ENCODE results near the gene PRKN.

The PRKN gene

DNA sequence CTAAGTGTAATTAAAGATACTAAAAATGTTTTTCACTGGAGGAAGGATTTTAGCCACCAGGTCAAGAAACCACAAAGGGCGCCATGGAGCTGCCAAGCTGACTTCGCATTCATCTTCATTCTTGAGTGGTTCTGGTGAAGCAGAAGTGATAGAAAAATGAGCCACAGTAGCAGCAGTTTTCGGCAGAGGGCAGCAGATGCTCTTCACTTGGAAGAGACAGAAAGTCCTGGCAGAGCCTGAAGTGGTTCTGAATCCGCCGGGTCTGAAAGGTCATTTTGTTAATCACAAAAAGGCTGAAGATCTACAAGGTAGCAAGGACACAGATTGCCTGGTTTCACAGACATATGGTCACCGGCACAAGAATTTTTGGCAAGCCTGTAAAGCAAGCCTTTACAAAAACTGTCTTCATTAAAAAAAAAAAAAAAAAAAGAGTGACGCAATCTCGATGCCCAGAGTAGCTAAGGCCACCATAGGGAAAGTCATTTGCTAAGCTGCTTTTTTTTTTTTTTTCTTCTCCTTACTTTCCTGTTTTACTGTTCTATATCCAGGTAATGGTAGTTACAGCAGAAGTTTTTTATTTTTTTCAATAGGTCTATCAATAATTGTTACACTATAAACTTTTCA, 1108.6 kb downstream of the PRKN start:
- peak in 1 of 2 experiments; percentile 18 for DNase-seq

DNA sequence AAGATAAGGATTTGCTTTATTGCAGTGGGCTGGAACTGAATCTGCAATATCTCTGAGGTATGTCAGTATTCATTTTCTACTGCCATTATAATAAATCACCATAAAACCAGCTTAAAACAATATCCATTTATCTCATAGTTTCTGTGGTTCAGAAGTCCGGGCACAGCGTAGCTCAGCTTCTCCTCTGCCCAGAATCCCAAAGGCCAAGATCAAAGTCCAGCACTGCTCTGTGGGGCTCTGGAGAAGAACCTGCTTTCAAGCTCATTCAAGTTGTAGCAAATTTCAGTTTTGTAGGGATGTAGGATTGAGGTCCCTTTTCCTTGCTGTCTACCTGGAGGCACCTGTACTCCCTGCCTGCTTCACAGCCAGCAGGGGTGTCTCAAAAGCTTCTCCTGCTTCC, 1113.9 kb downstream of the PRKN start:
- DNase-seq: no peak

DNA sequence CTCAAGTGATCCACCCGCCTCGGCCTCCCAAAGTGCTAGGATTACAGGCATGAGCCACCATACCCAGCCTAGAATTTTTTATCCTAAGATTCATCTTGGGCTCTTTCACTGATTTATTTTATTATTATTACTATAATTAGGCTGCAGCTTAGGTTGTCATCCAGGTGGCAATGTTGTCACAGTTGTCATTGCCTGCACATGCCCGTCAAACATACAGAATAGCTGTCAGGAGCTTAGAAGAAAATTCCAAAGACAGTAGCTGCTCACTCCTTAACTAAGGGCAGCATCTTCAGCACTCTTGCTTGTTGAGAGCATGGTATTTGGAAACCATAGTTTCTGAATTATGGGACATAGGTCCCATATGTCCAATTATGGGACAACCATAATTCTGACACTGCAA, 1118.8 kb downstream of the PRKN start:
- no peak for DNase-seq

DNA sequence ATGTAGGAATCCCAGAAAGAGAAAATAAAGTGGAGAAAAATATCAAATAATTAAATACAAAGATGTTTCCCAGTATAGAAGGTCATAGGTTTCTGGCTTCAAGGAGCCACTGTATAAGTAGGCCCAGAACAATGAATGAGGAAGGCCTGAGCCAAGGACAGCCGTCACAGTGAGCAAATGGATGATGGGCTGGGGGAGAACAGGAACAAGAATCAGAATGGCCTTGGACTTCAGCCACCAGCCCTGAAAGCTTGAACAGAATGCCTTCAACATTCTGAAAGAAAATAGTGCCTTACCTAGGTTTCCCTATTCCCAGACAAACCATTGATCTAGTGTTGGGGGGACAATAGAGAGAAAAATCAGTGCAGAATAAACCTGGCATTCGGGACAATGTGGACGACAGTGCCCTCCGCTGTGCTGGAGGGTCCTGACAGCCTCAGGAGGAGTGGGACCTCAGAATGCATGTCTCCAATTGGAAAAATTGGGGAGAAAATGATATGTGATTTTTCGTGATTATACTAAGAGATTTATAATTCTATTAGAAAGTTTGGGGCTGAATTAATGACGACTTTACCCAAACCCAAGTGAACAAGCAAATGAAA, 1119.8 kb downstream of the PRKN start:
- DNase-seq: no peak

DNA sequence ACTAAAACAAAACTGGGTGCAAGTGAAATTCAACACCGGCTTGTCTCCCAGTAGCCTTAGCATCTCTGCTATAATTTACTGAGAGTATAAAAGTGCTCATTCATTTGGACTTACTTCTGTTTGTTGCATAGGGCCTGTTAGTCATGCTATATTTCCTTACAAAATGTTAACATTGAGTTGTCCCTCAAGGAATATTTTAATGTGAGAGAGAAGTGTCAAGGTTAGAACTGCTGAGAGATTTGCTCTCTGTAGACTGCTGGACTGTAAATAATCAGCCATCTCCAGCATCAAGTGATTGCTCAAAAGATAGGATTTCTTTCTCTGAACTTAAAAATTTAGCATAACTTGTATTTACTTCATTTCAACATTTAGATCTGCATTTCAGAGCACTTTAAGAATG, 1125.2 kb downstream of the PRKN start:
- no peak for DNase-seq

DNA sequence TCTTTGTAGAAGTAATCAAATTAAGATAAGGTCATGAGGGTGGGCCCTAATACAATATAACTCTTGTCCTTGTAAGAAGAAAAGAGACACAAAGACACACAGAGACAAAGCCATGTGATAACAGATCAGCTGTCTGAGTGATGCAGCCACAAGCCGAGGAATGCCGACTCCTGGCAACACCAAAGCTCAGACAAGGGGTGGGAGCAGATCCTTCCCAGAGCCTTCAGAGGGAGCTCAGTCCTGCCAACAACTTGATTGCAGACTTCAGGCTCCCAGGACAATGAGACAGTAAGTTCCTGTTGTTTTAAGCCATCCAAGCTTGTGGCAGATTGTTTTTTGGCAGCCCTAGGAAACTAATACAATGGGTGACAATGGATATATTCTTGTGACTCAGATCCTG, 1128.7 kb downstream of the PRKN start:
- DNase-seq: no peak

DNA sequence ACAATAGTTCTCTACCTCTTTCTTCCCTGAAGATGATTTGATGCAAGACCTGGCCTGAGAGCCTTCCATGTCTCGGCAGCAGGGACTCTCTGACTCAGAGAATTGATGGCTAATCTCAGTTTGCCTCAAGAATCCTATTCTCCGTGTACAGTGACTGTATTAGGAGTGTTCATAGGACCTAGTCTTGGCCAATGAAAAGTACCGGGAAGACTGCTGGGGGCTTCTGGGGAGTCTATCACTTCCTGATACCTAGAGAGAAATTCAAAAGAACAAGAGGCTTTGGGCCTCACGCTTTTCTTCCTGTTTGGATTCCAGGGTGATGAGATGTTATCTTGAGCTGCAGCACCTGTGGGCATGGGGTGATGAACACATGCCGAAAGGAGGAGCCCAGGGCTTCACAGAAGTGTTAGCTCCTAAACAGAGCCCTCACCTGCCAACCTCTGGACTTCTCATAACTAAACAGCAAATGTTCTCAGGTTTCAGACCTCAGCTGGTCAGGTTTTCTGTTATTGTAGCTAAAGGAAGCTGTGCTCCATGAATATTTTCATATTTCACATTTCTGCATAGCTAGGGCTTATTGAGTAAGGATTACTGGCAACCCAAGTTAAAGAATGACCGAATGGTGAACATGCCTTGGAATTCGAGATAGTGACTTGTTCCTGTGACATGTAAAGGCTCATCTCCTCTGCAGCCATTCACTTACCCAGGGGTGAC, 1130.6 kb downstream of the PRKN start:
- no peak for DNase-seq

DNA sequence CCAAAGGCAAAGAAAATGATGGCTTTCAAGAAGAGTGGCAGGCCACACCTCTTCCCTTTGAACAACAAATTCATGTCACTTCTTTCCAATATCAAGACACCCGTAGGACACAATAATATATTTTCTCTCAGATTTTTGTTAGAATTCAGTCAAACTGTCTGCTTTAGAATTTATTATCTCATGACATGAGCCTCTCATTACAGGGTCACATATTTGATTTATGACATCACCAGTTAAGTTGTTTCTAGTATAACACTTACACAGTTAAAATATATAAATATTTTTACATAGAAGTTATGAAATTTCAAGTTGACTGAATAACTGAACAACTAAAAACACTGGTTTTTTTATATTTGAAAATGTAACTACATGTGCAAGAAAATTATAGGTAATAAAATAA, 1133.2 kb downstream of the PRKN start:
- no peak for DNase-seq

DNA sequence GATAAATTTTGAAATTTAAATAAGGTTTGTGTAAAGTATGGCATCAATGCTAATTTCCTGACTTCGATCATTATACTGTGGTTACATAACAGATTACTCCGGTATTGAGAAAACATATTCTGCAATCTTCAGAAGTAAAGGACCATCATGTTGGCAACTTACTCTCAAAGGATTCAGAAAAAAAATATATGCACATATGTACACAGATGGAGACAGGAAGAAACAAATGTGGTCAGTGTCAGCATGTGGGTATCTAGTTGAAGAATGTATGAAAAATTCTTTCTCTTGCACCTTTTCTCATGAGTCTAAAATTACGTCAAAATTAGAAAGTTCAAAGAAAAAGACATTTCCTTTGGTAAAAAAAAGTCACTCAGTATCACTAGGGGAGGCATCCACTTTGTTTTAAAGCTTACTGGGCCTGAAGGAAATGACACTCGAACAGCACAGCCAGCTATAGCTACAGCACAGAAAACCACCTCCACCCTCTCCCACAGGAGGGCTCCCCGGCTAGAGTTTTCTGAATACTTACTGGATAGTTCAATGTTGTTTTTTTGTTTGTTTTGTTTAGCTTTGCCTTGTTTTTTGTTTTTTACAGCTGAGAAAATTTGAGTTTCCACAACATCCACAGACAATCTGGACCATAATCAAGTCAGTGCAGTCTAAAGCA, 1136.5 kb downstream of the PRKN start:
- no peak for DNase-seq

DNA sequence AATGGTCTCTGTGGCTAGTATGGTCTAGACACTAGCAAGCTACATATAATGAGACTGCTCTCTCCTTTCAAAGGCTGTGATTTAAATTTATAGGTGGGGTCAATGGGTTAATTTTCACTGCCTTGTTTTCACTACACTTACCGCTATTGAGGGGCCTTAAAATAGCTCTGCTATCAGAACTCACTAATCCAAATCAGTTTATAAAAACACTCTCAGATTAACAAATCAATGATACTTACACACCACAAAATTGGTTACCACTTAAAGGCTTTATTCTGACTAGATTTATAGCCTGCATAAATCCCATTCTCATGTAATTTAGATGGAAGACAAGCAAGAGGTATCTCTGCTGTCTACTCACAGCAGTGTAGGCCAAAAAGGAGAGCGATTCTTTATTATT, 1140.7 kb downstream of the PRKN start:
- no peak for DNase-seq

DNA sequence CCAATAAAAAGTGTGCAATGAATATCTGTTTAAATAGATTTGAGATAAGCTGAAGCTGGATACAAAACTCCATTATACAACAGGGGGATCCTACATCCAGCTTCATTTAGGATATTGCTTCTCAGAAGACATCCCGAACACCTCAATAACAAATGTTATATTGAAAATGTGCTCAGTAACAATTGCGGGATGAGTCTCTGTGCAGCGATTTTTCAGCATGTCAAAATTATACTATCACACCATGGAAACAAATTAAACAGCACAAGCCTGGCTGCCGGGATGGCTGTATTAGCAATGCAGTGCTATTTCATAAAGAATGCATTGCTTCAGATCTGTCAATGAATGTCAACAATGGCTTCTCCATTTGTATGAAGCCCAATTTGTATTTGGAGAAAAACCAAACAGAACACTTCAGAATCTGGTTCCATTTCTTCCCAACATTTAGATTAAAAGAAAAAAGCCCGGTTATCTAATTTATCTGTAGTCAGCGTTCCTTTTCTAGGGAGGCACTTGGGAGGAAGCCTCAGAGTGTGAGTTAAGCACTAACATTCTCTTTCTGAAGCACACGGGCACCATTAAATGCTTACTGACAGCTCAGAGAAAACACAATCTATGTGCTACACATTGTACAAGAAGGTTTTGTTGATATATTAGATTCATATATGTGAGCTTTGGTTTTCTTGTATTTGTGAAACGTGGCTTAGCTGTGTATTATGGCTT, 1142.8 kb downstream of the PRKN start:
- DNase-seq: no peak

DNA sequence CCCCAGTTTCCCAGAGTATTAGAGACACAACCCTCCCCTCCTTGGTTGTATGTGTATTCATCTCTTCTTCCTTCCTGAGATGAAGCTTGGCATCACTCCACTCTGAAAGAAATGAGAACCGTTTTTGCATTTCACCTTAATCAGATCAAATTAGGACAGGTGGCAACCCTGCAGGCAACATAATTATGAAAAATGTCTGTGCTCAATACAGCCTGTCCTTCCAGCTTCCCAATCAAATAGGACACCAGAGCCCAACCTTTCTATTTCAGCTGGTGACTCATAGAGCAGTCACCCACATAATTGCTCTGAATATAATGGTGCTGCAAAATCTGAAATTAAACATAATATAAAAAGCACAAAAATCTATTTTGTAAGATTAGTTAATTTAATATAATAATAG, 1143.5 kb downstream of the PRKN start:
- DNase-seq: no peak

DNA sequence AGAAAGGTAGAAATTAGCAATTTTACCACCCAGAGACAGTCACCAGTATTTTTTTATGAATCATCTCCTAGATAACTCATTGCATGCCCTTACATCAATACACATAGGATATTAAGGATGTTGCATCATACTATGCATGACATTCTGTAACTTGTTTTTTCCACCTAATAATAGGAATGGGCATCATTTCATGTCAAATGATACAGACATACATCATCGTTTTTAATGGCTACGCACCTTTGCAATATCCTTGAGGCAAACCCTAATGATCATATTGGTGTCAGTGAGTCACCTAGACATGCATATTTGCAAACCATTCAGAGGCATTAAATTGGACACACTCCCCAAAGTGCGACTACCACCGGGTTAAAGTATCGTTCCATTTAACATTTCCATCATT, 1144.0 kb downstream of the PRKN start:
- DNase-seq: no peak

DNA sequence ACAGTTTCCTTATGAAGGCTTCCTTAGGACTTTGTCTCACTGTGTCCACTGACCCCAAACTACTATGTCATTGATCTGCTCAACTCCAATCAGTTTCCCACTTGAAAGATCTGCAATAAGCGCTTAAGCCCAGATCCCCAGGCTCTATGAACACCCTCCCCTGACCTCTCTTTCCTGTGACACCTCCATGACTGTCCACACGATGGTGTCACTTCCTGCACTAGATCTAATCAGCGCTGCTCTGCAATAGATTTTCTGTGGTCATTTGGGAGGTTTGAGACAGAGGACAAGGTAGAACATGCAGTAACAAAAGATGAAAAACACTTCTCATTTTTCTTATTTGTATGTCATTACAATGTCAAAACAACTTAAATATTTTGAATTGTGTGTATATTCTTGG, 1149.1 kb downstream of the PRKN start:
- DNase-seq: no peak

DNA sequence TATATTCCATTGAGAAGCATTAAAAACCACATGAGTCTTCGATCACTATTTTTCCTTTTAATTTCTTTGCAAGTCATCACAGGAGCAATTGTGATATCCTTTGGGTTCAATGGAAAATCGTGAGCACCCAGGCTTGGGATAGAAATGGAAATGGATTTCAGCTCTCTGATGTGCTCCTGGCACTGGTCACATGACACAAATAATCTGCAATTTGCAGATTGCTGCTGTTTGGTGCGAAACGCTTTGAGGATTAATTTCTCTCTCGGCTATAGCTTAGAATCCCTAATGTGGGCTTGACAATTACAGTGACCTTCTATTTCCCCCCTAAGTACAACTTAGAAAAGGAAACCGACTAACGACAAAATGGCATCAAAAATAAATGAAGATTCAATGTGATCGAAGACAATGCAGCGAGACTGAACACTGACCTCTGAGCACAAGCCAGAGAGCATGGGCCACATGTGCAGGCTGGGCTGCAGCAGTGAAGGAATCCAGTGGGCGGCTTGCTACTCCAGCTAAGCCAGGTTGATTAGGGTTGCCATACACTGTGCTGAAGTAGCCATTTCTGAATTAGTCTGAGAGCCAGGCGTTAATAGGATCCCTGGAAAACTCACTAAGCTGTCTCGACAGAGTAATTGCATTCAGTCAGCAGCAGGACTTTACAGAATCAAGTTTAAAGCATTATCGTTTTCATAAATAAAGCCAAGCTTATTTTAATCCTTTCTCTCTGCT, 1151.9 kb downstream of the PRKN start:
- DNase-seq: no peak

DNA sequence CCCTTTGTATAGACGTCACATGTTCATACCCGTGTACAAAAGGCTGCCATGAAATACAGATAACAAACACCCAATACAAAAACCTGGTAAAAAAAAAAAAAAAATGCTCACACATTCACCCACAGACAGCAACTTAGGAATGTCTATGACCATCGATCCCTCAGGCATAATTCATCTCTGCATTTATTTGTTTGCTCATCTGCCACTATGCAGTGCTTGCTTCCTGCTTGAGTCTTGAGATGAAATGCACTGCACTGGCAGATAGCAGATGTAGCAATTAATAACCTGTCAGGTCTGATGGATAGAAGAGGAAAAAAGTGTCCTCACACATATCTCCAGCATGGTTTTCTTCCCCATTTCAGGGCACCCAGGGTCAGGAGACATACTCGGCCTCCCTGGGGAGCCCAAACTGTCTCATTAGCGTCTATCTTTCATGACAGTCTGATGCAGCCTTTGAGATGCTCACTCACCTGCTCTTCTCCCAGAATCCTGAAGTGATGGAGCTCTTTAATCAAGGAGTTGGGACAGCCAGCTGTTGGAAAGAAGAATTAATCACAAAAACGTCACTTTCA, 1158.6 kb downstream of the PRKN start:
- DNase-seq: no peak

DNA sequence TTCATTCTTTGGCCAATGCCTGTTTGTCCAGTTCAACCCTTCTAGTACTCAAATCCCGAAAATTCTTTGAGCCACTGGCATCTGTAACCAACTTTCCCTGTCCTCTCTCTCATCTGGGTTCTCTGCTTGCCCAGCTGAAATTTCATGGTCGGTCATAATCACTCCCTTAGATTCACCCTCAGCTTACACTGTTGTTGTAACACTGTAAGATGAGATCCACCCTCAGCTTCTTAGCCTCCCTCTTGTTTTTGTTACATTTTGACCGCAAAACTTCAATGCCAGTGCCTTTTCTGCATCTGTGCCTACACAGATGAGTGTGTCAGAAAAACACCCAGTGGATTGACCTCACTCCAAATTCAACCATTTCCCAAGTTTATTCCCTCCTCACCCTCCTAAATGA, 1162.6 kb downstream of the PRKN start:
- no peak for DNase-seq

DNA sequence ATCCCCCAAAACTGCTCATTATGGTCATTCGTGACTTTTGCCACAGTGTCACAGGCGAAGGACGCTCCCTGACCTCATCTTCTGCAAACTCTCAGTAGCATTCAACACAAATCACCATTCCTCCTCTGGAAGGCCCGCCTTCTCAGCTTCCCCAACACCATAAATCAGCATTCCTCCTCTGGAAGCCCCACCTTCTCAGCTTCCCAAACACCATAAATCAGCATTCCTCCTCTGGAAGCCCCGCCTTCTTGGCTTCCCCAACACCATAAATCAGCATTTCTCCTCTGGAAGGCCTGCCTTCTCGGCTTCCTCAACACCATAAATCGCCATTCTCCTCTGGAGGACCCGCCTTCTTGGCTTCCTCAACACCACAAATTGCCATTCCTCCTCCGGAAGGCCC, 1165.7 kb downstream of the PRKN start:
- no peak for DNase-seq

DNA sequence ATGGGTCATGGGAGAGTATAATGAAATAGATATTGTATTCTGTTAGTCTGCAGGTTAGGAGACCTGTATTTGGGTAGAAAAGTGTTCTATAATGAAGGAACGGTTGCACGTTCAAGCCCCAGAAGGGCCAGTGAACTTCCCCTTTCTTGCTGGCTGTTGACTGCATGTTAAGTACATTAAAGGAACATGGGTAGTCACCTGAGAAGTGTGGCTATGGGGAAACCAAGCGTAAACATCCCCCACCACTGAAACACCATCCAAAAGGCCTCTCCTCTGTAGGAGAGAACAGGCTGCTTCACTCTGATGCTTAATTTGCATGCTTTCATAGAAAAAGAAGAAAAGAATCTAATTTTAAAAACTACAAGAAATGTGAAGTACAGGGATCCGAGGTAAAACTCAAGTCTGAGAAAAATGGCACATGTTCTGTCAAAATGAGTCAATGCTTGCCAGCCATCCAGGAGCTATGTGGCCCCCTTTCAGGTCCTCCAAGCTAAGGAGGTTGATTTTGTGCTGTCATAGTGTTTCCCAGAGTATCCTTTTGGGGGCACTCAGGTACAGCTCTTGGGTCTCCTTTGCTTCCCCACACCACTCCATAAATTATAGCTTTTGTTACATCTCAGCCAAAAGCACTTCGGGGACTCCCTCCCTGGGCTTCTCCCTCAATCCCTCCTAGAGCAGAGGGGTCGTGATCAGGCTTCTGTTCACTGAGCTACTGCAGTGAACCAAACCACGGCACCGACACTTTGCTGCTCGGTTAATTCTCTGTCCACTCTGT, 1170.0 kb downstream of the PRKN start:
- DNase-seq: no peak

DNA sequence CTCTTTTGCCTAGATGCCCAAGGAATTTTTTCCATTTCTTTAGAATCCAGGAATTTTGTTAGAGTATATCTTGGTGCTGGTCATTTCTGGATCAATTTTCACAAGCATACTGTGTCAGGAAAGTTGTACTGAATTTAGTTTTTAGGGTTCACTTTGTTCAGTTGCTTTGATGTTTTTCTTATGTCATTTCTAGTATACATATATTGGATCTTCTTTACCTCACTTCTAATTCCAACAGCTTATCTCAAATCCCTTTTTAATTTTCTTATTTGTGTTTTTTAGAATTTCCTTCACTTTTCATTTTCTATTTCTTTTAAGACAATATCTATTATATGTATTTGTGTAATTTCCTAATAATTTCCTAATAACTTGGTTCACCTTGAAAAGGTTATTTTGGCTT, 1172.7 kb downstream of the PRKN start:
- no peak for DNase-seq

DNA sequence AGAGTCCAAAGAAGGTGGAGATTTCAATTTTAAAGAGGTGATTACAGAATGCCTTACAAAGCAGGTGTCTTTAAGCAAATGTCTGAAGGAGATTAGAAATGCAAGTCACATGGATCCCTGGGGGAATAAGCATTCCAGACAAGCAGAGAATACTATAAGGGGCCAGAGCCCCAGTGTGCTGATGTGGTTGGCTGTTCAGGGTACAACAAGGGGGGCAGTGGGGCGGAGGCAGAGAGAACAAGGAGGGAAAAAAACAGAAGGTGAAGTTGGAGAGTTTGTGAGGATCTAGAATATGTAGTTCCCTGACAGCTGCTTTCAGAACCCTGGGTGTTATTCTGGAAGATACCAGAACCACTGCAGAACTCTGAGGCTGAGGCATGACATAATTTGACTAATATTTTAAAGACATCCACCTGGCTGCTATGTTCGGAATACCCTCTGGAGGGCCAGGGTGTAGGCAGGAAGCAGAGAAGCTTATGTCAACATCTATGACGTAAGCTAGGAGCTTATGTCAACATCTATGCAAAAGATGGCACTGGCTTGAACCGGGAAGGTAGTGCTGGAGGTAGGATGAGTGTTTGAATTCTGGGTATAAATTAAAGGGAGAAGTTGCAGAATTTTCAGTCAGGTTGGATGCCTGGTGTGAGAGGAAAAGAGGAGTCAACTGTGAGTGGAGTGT, 1177.5 kb downstream of the PRKN start:
- no peak for DNase-seq

Measured in NCI-H446 (cell line).